ENCODE results near the gene LSM7.
"Not testable (repeated sequence)": the region's sequence is repeated elsewhere in the genome, so short reads cannot be mapped to it uniquely, and the experiment has no call there.

Gene LSM7

DNA sequence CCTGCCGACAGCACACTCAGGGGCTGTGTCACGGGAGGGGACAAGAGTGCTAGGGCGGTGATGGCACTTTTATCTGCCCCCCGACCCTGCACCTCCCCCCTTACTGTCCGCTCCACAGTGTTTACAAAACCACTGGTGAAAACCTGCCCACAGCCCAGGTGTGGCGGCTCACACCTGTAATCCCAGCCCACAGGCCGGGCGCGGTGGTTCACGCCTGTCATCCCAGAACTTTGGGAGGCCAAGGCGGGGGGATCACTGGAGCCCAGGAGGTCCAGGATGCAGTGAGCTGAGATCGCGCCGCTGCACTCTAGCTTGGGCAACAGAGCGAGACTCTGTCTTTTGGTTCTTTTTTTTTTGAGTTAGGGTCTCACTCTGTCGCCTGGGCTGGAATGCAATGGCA lies 32.2 kb downstream of the LSM7 start:
- DNase-seq, result no peak

DNA sequence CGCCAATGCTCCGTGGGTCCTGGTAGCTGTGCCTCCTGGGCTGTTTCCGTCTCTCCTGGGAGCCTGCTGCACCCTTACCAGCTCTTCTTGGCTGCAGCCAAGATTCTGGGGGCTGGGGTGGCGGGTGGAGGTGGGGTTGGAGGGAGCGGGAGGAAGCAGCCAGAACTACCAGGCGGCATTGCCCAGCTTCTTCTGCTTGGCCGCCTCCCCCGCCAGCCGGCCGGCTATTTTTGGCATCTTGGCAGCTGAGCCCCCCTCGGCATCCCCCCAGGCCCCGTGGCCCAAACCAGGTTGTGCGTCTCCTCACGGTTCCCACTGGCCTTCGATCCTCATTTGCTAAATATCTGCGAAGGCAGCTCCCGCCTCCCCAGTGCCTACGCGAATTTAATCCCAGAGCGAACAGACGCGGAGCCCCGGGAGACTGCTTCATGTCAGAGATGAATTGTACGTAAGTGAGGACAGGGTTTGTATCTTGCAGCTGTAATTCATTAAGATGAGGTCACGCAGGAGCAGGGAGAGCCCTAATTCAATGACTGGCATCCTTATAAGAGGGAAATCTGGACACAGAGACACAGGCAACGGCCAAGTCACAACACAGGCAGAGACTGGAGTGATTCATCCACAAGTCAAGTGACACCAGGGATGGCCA lies 33.6 kb downstream of the LSM7 start:
- no peak for DNase-seq

DNA sequence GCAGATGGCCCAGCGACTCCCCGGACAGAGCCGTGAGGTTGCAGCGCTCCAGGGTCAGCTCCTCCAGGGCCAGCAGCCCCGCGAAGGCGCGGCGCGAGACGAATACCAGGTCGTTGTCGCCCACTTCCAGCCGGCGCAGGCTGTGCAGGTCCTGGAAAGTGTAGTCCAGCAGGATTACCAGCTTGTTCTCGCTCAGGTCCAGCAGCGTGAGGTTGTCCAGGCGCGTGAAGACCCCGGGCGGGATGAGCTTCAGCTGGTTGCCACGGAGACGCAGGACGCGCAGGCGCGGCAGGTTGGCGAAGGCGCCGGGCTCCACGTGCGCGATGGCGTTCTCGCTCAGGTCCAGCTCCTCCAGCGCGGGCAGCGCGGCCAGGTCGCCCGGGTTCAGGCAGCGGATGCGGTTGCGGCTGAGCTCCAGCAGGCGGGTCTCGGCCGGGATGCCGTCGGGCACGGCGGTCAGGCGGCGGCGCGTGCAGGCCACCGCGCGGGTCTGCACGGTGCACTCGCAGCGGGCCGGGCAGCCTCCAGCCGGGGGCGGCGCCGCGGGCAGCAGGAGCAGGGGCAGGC lies 37.1 kb downstream of the LSM7 start:
- DNase-seq, result peak; percentile 39

DNA sequence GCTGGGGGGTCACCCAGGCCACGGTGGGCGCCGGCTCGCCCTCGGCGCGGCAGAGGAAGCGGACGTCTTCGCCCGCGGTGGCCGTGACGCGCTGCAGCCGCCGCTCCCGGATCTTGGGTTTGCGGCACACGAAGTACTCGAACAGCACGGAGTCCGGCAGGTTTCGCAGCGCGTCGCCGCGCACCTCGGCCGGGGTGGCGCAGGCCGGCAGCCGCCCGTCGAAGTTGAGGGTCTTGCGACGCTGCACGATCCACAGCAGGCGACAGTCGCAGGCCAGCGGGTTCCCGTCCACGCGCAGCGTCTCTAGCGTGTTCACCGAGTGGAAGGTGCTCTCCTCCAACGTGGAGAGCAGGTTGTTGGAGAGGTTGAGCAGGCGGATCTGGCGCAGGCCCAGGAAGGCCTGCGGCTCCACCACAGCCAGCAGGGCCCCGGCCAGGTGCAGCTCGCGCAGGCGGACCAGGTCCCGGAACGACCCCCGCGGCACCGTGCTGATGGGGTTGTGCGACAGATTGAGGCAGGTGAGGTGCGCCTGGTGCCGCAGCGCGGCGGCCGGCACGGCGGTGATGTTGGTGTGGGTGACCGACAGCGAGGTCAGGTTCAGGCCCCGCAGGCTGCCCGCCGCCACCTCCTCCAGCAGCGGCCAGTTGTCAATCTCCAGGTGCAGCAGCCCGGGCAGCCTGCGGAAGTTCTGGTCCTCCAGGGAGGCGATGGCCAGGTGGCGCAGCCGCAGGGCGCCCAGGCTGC lies 37.8 kb downstream of the LSM7 start:
- peak; percentile 17 for DNase-seq

DNA sequence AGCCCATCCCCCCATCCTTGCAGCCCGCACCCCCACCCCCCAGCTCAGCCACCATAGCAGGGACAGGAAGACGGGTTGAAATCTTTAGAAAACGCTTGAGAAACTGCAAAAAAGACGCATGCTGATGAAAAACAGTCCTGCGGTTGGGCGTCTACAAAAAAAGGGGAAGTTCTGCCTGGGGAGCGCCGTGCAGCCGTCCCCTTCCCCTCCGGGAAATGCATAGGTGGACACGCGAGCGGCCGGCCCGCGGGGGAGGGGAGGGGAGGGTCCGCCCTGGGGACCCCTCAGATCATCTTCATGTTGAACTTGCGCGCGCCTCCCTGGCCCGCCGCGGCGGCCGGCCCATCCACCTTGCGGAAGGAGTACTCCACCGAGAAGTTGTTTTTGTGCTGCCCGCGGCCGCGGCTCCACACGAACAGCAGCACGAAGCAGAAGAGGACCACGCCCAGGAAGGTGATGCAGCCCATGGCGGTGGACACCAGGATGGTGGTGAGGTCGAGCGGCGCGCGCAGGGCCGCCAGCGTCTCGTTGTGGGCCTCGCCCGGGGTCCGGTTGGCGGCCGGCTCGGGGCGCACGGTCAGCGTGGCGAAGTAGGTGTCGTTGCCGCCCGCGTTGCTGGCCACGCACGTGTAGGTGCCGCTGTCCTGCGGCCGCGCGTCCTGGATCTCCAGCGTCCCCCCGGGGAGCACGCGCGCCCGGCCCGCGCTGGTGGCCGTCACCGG lies 38.5 kb downstream of the LSM7 start:
- peak; percentile 27 for DNase-seq

DNA sequence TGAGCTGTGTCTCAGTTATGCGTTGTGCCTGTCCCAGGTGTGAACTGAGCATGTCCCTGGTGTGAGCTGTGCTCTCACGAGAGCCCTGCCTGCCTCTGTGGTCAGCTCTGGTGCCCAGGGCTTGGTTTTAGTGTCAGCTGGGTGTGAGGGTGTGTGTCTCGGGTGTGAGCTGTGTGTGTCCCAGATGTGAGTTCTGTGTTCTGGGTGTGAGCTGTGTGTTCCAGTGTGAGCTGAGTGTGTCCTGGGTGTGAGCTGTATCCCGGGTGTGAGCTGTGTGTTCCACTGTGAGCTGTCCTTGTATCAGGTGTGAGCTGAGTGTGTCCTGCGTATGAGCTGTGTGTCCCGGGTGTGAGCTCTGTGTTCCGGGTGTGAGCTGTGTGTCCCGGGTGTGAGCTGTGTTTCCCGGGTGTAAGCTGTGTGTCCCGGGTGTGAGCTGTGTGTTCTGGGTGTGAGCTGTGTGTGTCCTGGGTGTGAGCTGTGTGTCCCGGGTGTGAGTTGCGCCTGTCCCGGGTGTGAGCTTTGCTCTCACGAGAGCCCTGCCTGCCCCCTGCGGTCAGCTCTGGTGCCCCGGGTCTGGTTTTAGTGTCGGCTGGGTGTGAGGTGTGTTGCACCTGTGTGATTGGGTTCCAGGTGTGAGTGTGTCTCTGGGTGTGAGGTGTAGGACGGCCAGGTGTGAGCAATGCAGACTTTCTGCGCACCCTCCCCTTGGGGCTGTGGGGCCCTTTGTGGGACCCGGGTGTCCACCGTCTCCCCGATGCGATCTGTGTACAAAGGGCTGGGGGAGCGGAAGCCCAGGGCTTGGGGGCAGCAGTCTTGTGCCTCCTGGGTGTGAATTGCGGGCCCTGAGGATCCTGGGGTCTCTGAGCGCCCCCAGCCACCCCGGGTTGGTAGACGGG lies 39.3 kb downstream of the LSM7 start:
- peak; percentile 11 for DNase-seq

DNA sequence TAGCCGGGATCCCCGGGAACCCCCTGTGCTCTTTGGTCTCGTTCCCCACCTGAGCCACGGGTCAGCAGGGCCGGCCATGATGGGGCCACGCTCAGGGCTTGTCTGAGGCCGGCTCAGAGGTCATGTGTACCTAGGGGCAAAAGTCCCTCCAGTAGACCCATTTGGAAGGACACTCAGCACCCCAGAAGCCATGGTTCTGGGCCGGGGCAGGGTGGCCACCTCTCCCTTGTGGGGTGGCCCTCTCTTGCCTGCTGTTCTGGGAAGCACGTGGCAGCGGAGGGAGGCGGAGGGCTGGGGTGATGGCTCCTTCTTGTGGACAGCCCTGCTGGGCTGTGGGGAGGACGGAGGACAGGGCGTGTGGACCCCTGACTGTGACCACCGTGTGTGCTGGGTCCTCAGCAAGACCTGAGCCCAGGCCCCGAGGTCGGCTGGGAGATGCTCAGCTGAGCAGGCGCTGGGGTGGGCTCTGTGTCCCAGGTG lies 40.0 kb downstream of the LSM7 start:
- no peak for DNase-seq

DNA sequence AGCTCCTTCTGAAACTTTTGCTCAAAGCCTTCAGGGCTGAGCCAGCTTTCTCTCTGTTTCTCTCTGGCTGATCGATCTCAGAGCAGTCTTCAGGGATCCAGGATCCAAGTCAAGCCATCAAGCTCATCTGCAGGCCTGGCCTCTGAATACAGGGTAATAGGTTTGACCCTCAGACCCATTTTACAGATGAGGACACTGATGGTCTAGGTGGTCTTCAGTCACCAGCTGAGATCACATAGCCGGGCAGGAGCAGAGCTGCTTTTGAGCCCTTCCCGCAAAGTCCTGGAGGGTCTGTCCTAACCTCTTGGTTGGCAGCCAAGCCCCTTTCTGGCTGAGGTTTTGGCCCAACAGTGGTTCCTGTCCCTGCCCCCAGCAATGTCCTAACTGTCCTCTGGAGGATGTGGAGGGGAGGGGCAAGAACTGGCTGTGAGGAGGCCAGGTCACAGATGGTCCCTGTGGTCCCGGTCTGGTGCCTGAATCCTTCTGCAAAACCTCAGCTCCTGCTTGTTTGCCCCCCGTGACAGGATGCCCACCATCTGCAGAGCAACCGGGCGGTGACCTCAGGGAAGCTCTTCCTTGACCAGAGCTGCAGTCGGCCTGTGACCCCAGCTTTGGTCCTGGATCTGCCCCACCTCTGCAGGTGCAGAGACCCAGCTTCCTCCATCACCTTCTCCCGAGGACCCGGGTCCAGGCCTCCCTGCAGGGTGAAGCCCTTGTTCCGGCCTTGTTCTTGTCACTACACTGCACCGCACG lies 40.6 kb downstream of the LSM7 start:
- peak; percentile 16 for DNase-seq

DNA sequence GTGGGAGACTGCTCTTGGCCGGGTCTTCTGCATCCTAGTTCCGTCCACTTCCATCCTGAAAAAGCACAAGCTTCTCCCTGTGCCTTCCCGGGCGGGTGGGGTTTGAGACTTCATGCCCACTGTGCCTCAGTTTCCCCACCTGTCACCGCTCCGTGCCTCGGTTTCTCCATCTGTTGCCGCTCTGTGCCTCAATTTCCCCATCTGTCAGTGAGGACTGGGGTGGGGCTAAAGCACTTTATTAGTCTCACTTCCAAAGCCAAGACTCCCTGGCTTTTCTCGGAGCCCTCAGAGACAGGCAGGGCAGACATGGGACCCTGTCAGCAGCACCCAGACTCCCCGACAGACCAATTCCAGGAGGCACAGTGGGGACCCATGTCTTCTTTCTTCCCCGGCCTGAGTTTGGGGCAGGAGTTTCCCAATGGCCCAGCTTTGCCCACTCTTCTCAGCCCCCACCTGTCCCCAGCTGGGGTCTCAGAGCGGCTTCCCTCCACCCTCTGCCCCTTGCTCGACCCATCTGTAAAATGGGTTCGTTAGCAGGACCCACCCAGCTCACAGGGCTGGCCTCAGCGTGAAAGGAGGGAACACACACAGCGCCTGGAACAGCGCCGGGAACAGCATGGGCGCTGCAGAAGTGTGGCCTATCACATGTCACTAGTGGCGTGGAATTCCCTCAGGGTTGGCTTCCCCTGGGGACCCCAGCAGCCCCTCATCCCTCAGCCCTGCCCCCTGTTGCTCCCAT lies 41.8 kb downstream of the LSM7 start:
- peak; percentile 9 for DNase-seq

DNA sequence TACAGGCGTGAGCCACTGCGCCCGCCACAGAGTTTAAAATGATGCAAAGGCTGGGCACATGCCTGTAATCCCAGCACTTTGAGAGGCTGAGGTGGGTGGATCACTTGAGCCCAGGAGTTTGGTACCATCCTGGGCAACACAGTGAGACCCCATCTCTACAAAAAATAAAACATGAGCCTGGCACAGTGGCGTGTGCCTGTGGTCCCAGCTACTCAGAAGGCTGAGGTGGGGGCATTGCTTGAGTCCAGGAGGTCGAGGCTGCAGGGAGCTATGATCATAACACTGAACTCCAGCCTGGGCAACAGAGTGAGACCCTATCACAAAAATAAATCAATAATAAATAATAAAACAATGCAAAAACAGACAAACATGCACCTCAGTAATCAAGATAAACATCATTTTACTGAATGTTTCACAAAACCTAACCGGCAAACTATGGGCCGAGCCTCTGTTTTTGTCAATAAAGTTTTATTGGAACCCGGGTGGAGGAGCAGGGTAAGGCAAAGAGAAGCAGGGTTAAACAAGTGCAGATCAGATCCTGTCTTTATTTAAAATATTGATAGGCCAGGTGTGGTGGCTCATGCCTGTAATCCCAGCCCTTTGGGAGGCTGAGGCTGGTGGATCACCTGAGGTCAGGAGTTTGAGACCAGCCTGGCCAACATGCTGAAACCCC lies 44.4 kb downstream of the LSM7 start:
- no peak for DNase-seq

DNA sequence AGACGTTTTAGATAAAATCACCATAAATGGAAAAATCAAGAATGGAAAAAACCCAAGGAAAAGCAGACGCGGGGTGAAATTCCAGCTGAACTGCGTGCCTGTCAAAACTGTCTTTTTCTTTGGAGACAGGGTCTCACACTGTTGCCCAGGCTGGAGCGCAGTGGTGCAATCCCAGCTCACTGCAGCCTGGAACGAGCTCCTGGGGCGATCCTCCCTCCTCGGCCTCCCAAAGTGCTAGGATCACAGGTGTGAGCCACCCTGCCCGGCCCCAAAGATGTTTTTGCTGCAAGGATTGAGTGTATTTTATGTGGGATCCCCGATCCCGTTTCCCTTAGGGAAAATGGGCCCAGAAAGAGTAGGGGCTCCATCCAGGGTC lies 45.5 kb downstream of the LSM7 start:
- DNase-seq, result no peak

DNA sequence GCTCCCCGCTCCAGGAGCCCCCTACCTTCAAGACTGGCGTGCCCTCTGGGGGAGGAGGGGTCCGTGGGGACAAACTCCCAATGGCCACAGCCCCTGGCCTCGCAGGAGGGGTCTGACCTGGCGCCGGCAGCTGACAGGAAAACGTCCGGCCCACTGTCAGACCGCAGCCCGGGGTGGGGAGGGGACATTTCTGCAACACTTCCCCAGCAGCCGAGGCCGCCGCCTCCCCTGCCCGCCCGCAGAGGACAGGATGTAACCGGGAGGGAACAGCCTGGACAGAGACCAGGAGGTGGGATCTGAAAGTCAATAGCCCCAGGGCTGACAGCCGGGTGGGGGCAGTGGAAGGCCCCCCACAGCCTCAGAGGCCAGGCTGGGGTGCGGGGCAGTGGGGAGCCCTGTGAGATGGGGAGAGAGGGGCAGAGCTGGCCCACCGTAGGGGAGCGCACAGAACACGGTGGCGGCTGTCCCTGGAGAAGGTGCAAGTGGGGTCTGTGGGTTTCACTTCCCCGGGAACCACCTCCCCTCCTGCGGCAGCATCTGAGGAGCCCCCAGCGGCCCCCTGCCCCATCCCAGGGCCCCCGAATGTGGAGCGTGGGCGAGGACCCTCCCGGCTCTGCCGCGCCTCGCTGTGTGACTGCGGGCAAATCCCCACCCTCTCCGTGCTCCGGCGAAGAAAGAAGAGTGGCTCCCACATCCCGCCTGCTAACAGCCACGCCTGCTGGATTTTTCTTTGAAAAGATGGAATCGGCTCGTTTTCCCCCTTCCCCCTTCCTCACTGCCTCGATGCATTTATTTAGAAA lies 46.1 kb downstream of the LSM7 start, which contains the start of gene PEAK3:
TSS of gene PEAK3 (minus strand) at position 114 of the 800 bp plus-strand sequence. CDS start 1,244 bp downstream, outside the sequence.
- peak; percentile 80 for DNase-seq

DNA sequence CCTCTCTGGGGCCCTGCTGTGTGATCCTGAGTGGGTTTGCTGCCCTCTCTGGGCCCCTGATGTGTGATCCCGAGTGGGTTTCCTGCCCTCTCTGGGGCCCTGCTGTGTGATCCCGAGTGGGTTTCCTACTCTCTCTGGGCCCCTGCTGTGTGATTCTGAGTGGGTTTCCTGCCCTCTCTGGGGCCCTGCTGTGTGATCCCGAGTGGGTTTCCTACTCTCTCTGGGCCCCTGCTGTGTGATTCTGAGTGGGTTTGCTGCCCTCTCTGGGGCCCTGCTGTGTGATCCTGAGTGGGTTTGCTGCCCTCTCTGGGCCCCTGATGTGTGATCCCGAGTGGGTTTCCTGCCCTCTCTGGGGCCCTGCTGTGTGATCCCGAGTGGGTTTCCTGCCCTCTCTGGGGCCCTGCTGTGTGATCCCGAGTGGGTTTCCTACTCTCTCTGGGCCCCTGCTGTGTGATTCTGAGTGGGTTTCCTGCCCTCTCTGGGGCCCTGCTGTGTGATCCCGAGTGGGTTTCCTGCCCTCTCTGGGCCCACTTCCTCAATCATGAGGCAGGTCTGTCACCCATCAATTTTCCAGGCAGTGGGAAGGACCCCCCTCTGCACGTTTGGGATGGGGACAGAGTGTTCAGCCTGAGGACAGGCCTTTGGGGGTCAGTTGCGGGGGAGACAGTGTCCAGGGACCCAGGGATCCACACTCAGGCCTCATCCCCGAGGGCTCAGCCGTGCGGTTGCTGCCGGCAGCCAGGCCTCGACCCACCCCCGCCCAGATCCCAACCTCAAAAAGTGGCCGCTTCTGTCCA lies 46.9 kb downstream of the LSM7 start:
- not testable (repeated sequence) for DNase-seq

DNA sequence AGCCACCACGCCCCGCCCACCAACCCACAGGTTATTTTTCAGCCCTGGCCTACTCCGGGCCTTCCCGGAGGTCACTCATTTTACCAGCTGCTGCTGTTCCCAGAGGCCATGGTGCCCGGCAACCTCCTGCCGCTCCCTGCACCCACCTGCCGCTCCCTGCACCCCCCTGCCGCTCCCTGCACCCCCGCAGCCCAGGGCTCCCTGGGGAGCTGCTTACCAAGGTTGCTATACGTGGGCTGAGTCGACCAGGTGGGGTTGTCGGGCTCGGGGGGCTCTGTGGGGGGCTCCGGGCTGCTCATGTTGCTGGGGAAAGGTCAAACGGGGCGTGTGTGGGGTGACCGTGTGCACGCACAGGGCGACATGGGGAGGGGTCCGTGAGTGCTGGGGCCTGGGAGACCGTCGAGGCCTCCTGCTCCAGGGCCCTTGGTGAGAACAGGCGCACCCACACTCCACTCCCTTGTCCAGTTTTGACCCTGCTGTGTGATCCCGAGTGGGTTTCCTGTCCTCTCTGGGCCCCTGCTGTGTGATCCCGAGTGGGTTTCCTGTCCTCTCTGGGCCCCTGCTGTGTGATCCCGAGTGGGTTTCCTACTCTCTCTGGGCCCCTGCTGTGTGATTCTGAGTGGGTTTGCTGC lies 47.6 kb downstream of the LSM7 start:
- no peak for DNase-seq

DNA sequence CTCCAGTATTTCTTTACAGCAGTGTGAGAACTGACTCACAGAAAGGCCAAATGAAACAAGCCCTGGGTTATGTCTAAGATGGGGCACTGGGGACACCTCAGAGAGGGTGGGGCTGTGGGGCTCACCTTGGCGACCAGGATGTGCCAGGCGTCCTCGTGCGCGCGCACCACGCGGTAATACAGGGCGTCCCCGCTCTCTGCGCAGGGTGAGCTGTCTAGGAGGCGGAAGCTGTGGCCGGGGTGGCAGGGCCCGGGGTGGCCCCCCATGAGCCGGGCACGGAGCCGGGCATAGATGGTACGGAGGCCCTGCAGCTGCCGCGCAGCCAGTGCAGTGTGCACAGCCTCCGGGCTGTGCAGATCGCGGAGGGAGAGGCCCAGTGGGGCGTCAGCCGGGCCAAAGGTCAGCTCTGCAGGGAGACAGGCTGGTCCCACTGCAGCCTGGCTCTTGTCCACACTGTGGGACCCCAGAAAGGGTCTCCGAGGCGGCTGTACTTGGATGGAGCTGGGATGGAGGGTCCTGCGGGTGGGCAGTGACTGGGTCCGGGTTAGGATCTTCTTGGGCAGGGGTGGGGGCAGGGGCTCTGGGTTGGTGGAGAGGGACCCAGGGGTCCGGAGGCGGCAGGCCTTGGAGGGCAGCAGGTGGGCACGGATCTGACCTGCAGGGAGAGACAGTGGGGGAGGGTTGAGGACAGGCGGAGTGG lies 49.8 kb downstream of the LSM7 start:
- DNase-seq, result no peak

DNA sequence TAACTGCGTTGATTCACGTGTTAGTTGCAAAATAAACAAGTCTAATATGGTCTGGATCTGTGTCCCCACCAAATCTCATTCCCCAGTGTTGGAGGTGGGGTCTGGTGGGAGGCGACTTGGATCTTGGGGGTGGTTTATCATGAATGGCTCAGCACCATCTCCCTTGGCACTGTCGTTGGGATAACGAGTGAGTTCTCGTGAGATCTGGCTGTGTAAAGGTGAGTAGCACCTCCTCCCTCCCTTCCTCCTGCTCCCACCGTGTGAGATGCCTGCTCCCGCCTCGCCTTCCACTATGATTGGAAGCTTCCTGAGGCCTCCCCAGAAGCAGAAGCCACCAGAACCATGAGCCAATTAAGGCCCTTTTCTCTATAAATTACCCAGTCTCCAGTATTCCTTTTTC lies 51.2 kb downstream of the LSM7 start:
- no peak for DNase-seq

DNA sequence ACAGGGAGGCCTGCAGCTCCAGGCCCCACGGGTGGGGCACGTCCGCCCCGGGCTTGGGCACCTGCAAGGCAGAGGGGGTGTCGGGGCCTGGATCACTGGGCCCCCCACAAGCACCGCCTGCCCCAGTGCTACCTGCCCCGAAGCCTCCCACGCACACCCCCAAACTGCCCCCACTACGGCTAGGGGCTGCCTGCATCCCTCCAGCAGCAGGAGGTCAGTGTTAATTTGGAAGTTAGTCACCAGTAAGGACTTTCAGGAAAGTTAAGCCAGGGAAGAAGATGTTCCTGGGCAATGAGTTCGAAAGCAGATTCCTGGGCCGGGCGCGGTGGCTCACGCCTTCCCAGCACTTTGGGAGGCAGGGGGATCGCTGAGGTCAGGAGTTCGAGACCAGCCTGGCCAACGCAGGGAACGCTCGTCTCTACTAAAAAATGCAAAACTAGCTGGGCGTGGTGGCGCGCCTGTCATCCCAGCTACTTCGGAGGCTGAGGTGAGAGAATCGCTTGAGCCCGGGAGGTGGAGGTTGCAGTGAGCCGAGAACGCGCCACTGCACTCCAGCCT lies 51.9 kb downstream of the LSM7 start:
- DNase-seq, result no peak

All from right hindlimb (tissue), 1 donor.